Brain pericyte (primary cell): ENCODE results near the gene ZCCHC2.

ENCODE experiments used
- DNase-seq: peaks from one replicate; pipeline ENCODE4 v3.0.0-alpha.2; 2012; ENCODE audit warnings: low read depth, low spot score

The ZCCHC2 gene

DNA sequence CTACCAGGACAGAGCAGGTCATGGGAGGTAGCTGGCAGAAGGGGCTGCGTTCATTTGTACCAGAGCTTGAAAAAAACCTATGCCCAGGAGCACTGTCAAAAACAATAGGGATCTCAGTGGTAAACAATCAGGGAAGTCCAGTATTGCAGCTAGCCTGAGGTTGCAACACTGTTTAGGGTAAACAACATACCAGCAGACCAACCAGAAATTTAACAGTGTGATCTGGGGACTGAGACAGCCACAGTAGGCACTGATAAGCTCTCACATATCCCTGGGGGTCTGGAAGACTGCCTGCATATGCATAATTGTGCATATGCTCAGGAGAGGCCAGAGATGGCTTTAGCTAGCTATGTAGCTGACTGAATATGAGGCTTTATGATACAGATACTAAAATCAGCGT, 12.0 kb upstream of the ZCCHC2 start:
- no peak for DNase-seq

DNA sequence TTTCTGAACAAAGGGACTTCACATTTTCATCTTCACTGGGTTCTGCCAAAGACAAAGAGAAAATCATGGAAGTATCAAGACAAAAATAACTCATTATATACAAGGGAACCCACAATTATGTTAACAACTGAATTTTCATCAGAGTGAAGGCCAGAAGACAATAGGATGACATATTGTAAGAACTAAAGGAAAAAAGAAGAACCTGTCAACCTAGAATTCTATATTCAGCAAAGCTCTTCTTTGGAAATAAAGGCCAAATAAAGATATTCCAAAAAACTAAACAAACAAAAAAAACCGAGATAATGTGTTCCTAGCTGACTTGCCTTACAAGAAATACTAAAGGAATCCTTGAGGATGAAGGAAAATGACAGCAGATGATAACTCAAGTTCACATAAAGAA, 10.3 kb upstream of the ZCCHC2 start:
- no peak for DNase-seq

DNA sequence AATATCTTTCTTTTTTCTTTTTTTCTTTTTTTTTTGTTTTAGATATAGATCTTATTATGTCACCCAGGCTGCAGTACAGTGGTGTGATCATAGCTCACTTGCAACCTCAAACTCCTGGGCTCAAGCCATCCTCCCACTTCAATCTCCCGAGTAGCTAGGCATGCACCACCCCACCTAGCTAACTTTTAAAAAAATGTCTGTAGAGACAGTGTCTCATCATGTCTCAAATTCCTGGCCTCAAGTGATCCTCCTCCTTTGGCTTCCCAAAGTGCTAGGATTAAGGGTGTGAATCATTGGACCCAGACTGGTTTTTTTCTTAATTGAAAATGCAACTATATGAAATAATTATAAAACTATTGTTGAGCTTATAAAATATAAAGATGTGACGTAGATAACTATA, 9.8 kb upstream of the ZCCHC2 start:
- DNase-seq: no peak

DNA sequence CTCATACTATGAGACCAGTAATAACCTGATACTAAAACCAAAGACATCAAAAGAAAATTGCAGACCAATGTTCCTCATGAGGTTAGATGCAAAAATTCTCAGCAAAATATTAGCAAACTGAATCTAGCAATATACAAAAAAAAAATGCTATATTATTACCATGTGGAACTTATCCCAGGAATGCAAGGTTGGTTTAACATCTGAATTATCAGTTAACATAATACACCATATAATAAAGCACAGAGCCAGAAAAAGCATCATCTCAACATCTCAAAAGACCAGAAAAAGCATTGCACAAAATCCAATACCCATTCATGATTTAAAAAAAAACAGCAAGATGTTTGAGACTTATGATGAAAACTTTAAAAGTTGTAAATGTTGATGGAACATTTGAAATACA, 8.3 kb upstream of the ZCCHC2 start:
- DNase-seq: no peak

DNA sequence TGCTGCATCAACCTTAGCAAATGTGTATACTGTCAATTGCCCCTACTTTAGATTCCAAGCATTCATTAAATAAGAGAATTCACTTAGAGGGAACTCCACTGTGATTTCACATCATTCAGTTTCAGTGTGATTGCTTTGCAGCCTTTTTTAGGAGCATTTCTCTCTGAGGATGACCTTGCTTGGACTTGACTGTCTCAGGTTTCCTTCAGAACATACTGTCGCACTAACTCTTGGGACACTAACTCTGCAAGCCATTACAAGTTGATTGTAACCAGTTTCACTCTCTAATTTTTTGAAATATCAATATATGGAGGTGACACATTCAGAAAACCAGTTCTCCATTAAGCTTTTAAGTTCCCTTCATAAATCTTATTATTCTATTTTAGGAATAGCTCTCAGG, 6.6 kb upstream of the ZCCHC2 start:
- no peak for DNase-seq

DNA sequence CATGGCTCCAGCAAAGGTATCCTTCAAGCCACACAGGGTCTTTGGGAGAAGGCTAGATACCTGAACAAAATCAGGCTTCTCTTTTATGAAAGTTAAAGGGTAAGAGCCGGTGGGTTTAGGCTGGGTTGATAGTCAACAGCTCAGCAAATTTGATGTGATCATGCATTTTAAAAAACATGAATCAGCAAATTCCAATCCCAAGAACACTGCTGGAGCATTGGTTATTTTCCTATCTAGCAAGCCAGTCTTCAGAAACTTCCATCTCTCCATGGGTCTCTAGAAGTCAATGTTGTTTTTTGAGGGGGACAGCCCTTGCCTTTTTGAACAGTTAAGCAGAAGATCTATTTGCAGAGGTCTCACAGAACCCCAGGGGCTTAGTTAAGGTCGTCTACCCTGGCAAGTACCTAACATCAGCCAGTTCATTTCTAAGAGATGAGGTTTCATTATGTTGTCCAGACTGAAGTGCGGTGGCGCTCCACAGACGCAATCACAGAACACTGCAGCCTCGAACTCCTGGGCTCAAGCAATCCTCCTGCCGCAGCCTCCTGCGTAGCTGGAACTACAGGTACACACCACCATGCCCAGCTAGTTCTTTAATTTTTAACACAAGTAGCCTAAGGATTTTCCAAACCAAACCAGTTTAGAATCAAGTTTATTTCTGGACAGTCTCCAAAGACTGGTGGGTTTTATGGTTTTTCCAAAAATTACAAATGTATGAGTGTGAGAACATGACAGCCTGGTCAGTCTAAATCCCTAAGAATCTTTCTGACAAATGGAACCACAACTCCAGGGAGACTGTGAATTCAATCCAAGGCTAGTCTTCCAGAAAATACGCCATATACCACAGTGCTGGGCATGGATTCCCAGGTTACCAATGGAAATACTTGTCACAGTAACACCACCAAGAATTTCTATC, 4.1 kb upstream of the ZCCHC2 start:
- no peak for DNase-seq

DNA sequence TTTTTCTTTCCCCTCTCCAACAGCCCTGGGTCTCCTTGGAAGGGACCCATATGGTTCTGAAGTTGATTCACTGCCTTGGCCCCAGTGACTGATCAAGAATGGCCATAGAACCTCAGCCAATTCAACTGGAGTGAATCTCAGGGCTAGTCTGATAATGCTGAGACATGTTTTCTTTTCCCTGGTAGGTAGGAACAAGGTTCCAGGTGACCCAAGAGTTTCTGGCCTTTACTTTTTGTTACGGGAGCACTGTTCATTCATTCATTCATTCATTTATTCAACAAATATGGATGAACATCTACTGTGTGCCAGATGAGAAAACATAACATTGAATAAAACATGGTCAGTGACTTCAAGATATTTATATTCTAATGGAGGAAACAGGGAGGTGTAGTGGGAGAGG, 3.1 kb upstream of the ZCCHC2 start:
- DNase-seq: no peak

DNA sequence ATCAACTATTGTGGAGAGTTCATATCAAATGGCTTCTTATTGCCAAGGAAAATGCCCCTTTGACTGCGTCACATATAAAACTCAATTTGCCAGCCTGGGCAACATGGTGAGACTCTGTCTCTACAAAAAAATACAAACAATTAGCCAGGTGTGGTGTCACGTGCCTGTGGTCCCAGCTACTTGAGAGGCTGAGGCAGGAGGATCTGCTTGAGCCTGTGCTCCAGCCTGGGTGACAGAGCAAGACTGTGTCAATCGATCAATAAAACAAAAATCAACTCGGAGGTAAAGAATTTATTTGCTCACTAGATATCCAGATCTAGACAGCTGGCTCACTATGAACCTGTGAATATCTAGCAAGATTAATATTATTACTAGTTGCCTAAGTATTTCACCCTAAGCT, 1.7 kb upstream of the ZCCHC2 start:
- no peak for DNase-seq

DNA sequence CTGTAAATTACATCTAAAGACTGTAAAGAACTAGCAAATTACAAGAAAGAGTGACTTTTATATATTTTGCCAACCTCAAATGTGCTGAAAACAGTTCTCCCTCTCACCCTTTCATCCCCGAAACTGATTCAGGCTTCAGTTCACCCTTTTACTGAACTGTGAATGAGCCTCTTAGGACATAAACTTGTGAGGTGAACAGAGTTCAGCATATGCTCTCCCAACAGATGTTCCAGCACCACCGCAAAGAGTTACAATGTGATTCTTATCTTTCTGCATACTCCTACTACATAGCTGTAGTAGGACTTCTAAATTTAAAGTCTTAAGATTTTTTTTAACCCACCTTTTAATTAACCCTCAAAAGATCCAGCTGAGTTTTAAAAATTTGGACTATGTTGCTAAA, 1.2 kb upstream of the ZCCHC2 start:
- DNase-seq: no peak

DNA sequence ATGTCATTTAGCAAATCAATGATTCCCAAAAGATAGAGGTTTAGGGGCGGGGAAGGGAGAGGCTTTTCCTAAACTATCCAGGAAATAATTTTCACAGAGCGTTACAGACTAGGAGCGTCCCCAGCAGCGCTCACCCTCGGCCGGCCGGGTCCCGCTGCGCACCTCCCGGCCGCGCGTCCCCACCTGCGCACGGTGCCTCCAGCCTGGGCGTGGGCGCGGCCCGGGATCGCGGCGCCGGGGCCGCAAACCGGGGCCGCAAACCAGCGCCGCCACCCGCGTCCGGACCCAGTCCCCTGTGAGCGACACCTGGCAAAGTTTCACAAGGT, 684 bp upstream of the ZCCHC2 start:
- no peak for DNase-seq

DNA sequence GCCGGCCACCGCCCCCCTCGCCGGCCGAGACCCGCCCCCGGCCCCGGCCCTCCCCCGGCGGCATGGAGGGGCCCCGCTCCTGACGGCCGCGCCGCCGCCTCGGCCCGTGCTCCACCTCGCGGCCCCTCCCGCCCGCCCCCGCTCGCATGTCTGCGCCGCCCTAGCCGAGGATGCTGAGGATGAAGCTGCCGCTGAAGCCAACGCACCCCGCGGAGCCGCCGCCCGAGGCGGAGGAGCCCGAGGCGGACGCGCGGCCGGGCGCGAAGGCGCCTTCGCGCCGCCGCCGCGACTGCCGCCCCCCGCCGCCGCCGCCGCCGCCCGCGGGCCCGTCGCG, 397 bp downstream of the ZCCHC2 start:
- no peak for DNase-seq

DNA sequence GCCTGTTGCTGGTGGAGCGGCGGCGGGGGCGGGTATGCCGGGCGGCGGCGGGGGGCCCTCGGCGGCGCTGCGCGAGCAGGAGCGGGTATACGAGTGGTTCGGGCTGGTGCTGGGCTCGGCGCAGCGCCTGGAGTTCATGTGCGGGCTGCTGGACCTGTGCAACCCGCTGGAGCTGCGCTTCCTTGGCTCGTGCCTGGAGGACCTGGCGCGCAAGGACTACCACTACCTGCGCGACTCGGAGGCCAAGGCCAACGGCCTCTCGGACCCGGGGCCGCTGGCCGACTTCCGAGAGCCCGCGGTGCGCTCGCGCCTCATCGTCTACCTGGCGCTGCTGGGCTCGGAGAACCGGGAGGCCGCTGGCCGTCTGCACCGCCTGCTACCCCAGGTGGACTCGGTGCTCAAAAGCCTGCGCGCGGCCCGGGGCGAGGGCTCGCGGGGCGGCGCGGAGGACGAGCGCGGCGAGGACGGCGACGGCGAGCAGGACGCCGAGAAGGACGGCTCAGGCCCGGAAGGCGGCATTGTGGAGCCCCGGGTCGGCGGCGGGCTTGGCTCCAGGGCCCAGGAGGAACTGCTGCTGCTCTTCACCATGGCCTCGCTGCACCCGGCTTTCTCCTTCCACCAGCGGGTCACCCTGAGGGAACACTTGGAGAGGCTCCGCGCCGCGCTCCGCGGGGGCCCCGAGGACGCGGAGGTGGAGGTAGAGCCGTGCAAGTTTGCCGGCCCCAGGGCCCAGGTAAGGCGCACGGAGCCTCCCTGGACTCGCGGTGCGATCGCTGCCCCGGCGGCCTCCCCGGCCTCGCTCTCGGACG, 1.0 kb downstream of the ZCCHC2 start:
- no peak for DNase-seq

DNA sequence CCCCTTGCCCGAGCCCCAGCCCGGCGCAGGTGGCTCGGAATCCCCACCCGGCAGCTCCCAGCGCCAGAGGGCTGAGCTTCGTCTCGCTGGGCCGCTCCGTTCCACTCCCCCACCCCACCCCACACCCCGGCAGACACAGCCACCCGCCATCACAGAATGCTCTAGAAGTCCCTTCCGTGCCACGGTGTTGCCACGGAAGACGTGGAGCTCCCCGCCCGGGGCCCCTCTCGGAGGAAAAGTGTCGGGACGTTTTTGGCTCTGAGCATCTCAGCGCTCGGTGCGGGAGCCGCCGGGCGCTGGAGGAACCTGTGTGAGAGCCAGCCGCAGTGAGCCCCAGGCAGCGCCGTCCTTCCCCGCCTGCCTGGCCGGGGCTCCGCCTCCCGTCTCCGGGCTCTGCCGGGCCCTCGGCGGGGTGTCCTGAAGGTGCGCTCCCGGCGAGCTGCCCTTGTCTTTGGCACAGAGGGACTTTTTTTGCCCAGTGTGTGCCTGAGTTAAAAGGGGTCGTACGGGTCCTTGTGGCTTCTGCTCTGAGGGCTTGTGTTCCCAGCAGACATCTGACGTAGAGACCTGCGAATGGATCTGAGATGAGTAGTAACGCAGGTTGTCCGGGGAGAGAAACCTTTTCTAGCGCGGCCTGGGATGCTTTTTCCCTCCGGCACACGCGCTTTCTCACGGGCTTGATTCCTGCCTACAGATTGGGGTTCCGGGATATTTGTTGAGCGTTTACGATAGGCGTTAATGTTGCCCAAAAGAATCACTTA, 1.8 kb downstream of the ZCCHC2 start:
- no peak for DNase-seq

DNA sequence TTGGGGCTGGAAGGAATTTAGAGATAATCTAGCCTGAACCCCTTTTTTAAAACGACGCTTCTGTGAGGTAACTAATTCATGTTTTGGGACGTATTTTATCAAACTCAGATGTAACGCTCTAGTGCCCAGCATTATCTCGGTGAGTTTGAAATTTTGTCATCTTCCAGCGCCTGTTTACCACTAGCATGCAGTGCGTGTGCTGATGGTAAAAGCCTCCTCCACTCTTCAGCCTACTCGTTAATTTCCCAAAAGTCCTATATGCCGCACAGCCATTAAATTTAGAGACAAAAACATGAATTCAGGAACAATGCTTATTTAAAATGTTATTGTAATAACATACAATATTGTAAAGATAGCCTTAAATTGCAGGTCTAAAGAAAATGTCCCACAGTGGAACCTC, 2.8 kb downstream of the ZCCHC2 start:
- DNase-seq: no peak

DNA sequence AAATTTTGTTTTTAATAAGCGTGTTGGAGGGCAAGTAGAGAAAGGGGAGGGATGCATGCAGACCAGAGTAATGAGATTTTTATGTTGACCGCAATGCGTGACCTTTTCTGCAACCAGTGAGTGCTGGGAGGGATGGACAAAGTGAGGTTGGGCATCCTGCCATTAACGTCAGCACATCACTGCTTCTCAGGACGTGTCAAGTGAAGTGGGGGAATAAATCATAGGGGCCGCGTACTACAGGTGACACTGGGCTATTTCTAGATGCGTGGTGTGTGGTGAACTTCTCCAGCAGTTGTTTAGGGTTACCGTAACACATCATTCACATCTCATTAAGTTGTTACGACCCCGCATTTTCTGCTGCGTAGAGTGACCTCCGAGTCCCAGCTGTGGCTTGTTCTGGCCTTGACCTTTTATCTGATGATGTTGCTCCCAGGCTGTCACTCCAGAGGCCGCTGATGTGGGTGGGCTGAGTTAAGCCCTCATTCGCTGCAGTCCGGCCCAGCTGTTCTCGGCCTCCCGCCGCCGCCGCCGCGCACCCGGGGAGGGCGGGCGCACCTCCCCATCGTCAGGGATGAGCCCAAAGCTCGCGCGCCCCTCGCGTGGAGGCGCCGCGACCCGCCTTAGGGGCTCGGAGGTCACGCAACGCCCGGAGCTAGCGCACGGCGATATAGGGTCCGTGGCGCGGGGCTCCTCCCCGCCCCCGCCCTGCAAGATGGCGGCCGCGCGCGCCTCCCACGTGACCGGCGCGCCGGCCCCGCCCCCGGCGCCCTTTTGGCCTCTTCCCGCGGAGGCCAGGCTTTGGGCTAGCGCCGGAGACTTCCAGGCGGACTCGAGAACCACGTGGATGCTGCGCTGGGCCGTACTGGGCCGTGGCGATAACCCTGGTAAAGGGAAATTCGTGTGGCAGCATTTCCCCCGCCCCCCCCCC, 3.5 kb downstream of the ZCCHC2 start:
- no peak for DNase-seq

DNA sequence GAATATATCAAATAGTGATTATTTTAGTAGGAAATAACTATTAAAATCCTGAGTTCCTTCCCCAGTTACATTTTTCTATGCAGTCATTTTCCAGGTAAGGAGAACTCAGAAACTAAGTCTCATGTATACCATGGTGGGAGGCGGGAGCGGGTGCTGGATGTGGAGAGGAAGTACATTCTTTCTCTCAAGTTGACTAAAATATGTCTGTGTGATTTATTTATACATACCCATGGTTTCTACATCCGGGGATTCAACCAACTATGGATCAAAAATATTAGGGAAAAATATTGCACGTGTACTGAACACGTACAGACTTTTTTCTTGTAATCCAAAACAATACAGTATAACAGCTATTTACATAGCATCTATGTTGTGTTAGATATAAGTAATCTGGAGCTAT, 6.8 kb downstream of the ZCCHC2 start:
- no peak for DNase-seq

DNA sequence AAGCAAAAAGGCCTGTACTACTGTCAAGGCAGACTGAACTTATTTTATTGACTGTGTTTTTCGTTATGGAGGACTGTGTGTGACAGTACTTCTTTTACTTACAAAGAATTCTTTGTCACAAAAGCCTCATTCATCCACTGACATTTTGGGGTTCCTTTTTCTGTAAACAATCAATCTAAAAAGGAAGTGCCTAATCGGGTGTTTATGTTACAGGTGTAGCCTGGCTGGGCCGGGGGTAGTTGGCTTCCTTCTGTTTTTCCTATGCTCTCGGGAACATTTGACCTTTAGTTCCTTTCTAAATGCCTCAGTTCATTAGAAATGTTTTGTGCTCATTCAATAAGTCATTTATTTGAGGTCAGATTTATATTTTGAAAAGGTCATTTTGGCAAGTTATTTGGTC, 8.3 kb downstream of the ZCCHC2 start:
- DNase-seq: no peak

DNA sequence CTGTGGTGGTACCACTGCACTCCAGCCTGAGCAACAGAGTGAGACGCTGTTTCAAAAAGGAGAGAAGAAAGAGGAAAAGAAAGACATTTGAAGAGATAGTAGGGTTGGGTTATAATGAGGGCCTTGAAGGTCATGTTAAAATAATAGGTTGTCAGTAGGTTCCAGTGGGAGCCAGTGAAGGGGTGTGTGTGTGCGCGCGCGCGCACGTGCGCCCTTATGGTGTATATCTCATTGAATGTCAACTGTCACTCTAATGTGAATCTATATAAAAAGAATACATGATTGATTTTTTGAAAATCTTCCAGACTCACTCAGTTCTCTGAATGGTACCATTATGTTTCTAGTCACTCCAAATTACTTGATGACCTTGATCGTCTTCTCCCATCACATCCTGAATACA, 9.1 kb downstream of the ZCCHC2 start:
- DNase-seq: no peak

DNA sequence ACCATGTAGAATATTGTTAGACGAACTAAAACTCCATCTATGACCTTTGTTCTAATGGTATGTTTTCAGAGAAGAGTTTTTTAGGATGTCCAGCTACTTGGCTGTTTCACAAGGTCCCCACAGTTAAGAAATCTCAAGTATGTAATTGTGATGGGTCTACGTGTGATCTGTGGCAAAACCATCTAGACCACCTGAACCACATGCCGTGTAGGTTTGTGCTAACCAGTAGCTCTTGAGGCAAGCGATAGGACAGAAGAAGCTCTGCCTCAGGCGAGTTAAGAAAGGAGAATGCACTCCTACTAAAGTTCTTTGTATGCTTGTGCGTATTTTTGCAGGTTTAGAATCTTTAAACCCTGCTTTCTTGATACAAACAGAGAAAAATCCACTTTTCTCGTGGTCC, 13.2 kb downstream of the ZCCHC2 start:
- DNase-seq: no peak

DNA sequence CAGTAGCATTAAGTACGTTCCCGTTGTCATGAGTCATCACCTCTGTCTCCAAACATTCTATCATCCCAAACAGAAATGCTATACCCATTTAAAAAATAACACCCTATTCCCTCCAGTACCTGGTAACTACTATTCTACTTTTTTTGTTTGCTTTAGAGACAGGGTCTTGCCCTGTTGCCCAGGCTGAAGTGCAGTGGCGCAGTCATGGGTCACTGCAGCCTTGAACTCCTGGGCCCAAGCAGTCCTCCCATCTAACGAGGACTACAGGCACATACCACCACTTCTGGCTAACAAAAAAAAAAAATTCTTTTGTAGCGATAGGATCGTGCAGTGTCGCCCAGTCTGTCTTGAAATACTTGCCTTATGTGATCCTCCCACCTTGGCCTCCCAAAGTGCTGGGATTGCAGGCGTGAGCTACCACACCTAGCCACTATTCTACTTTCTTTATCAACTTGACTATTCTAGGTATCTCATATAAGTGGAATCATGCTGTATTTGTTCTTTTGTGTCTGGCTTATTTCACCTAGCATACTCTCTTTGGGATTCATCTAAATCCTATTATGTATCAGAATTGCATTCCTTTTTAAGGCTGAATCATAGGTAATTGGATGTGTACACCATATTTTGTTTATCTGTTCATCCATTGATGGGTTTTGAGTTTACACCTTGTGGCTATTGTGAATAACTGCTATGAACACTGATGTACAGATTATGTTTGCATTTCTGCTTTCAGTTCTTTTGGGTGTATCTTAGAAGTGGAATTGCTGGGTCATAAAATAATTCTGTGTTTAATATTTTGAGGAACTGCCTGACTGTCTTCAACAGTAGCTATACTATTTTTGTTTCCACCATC, 14.4 kb downstream of the ZCCHC2 start:
- no peak for DNase-seq

DNA sequence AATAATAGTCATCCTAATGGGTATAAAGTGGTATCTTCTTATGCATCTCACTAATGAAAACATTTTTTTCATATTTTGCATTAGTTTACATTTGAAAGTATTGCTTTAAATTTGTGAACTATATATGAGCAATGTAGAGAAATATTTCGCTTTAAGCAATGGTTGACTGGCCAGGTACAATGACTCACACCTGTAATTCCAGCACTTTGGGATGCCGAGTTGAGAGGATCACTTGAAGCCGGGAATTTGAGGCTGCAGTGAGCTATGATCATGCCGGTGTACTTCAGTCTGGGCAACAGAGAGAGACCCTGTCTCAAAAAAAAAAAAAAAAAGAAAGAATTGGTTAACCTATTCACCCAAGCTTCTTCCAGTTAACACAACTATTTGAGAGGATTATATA, 15.1 kb downstream of the ZCCHC2 start:
- no peak for DNase-seq
